ENCODE data around the gene DDIT4.

DDIT4 gene

GRCh38 chr10:72322030-72322279 is 48.2 kb downstream of the DDIT4 start:
- no peak overlapping the region for H3K4me3 ChIP-seq (ENCODE audit: insufficient read length, low read depth)
- no peaks in the 10 kb centered on the region for H3K36me3 ChIP-seq (ENCODE audit: insufficient read depth, insufficient read length, low read length)
- no peak for DNase-seq (ENCODE audit: low read depth, low spot score)
- H3K9me3 ChIP-seq (ENCODE audit: insufficient read depth, low read length), result no peaks in the 10 kb centered on the region
- peaks cover 6% of the 10 kb centered on the region for H3K27me3 ChIP-seq (ENCODE audit: insufficient read depth, insufficient read length)
- peaks cover 27% of the 10 kb centered on the region for H3K4me1 ChIP-seq (ENCODE audit: insufficient read depth, insufficient read length)
- TF ChIP-seq ZNF274 (IDR thresholded peaks at IDR 0.05; ENCODE audit: low read depth, low read length) (no peak), SUZ12 (IDR thresholded peaks at IDR 0.05; ENCODE audit: extremely low read depth, insufficient read depth, insufficient read length) (no peak), YY1 (IDR thresholded peaks at IDR 0.05; ENCODE audit: insufficient read depth, insufficient read length) (no peak)
- H3K9ac ChIP-seq (ENCODE audit: insufficient read length, low read depth), result no peak overlapping the region

- Histone ChIP-seq H3K9ac (ENCODE audit: insufficient read length, low read depth) (peak overlapping the region; percentile 32), H3K9me3 (ENCODE audit: insufficient read depth, low read length) (no peaks in the 10 kb centered on the region), H3K27me3 (ENCODE audit: insufficient read depth, insufficient read length) (peaks cover 6% of the 10 kb centered on the region), H3K4me1 (ENCODE audit: insufficient read depth, insufficient read length) (peaks cover 24% of the 10 kb centered on the region), H3K36me3 (ENCODE audit: insufficient read depth, insufficient read length, low read length) (no peaks in the 10 kb centered on the region), H3K4me3 (ENCODE audit: insufficient read length, low read depth) (no peak overlapping the region)
- no peak for DNase-seq (ENCODE audit: low read depth, low spot score)
- TF ChIP-seq SUZ12 (IDR thresholded peaks at IDR 0.05; ENCODE audit: extremely low read depth, insufficient read depth, insufficient read length) (no peak), YY1 (IDR thresholded peaks at IDR 0.05; ENCODE audit: insufficient read depth, insufficient read length) (no peak)
These were observed 48.7 kb downstream of the DDIT4 start for GRCh38 chr10:72322280-72323058.

- Histone ChIP-seq H3K4me3 (ENCODE audit: insufficient read length, low read depth) (no peak overlapping the region), H3K9me3 (ENCODE audit: insufficient read depth, low read length) (no peaks in the 10 kb centered on the region), H3K9ac (ENCODE audit: insufficient read length, low read depth) (peak overlapping the region; percentile 32), H3K27me3 (ENCODE audit: insufficient read depth, insufficient read length) (peaks cover 5% of the 10 kb centered on the region), H3K36me3 (ENCODE audit: insufficient read depth, insufficient read length, low read length) (no peaks in the 10 kb centered on the region), H3K4me1 (ENCODE audit: insufficient read depth, insufficient read length) (peaks cover 27% of the 10 kb centered on the region)
- TF ChIP-seq ZNF274 (IDR thresholded peaks at IDR 0.05; ENCODE audit: low read depth, low read length) (no peak), SUZ12 (IDR thresholded peaks at IDR 0.05; ENCODE audit: extremely low read depth, insufficient read depth, insufficient read length) (no peak), YY1 (IDR thresholded peaks at IDR 0.05; ENCODE audit: insufficient read depth, insufficient read length) (no peak)
- DNase-seq (ENCODE audit: low read depth, low spot score), result no peak
These were observed 49.5 kb downstream of the DDIT4 start for GRCh38 chr10:72323108-72323749.

- TF ChIP-seq ZNF274 (IDR thresholded peaks at IDR 0.05; ENCODE audit: low read depth, low read length) (no peak), YY1 (IDR thresholded peaks at IDR 0.05; ENCODE audit: insufficient read depth, insufficient read length) (no peak), SUZ12 (IDR thresholded peaks at IDR 0.05; ENCODE audit: extremely low read depth, insufficient read depth, insufficient read length) (no peak)
- no peaks in the 10 kb centered on the region for H3K9me3 ChIP-seq (ENCODE audit: insufficient read depth, low read length)
- H3K4me1 ChIP-seq (ENCODE audit: insufficient read depth, insufficient read length), result peaks cover 31% of the 10 kb centered on the region
- H3K4me3 ChIP-seq (ENCODE audit: insufficient read length, low read depth), result no peak overlapping the region
- H3K36me3 ChIP-seq (ENCODE audit: insufficient read depth, insufficient read length, low read length), result no peaks in the 10 kb centered on the region
- DNase-seq (ENCODE audit: low read depth, low spot score), result no peak
- H3K9ac ChIP-seq (ENCODE audit: insufficient read length, low read depth), result peak overlapping the region; percentile 32
- no peaks in the 10 kb centered on the region for H3K27me3 ChIP-seq (ENCODE audit: insufficient read depth, insufficient read length)
These were observed 50.1 kb downstream of the DDIT4 start for GRCh38 chr10:72323771-72324191.

Data from NT2/D1 (cell line).